Lower leg skin (tissue), 3 donors: ENCODE measurements around the gene BRWD1.

Experiments
- POLR2A ChIP-seq, 2 donors: fragments of 450-650 bp; IDR thresholded peaks; one replicate each; pipeline ENCODE4 v1.6.1; 2016 to 2017; ENCODE audit warnings: antibody characterized with exemption in 2 of 2, mild to moderate bottlenecking in 1 of 2, moderate library complexity in 1 of 2
- TF ChIP-seq, protein P1 (sequence below), 3 donors: fragments of 450-650 bp; IDR thresholded peaks; one replicate each; pipeline ENCODE4 v1.5.1; 2016; ENCODE audit warnings: antibody characterized with exemption in 3 of 3, mild to moderate bottlenecking in 3 of 3, moderate library complexity in 2 of 3

DNA sequence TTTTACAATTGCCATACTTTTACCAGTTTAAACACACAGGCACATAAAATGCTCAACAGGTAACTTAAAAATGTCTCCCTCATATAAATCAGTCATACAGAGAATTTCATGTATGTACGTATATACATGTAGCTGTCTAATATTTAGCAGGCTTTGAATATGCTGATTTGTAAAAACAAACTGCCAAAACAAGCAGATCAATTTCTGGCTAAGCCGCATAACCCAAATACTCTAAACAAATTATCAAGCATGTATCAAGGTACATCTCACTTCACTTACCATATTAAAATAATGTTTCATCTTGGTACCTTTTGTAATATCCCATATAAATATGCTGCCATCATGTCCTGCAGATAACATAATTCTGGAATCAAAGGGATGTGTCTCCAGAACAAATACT lies 43.8 kb downstream of the BRWD1 start:
- TF ChIP-seq, protein P1, sequence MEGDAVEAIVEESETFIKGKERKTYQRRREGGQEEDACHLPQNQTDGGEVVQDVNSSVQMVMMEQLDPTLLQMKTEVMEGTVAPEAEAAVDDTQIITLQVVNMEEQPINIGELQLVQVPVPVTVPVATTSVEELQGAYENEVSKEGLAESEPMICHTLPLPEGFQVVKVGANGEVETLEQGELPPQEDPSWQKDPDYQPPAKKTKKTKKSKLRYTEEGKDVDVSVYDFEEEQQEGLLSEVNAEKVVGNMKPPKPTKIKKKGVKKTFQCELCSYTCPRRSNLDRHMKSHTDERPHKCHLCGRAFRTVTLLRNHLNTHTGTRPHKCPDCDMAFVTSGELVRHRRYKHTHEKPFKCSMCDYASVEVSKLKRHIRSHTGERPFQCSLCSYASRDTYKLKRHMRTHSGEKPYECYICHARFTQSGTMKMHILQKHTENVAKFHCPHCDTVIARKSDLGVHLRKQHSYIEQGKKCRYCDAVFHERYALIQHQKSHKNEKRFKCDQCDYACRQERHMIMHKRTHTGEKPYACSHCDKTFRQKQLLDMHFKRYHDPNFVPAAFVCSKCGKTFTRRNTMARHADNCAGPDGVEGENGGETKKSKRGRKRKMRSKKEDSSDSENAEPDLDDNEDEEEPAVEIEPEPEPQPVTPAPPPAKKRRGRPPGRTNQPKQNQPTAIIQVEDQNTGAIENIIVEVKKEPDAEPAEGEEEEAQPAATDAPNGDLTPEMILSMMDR (IDR thresholded peaks at IDR 0.05) = no peak
- TF ChIP-seq POLR2A (IDR thresholded peaks at IDR 0.05) = no peak
